Measurements from ENCODE around the gene SERTM2.

- no peak for TF ChIP-seq CTCF (IDR thresholded peaks at IDR 0.05)
- no peak for TF ChIP-seq SREBF2 (IDR thresholded peaks at IDR 0.05)
- TF ChIP-seq, protein P1, sequence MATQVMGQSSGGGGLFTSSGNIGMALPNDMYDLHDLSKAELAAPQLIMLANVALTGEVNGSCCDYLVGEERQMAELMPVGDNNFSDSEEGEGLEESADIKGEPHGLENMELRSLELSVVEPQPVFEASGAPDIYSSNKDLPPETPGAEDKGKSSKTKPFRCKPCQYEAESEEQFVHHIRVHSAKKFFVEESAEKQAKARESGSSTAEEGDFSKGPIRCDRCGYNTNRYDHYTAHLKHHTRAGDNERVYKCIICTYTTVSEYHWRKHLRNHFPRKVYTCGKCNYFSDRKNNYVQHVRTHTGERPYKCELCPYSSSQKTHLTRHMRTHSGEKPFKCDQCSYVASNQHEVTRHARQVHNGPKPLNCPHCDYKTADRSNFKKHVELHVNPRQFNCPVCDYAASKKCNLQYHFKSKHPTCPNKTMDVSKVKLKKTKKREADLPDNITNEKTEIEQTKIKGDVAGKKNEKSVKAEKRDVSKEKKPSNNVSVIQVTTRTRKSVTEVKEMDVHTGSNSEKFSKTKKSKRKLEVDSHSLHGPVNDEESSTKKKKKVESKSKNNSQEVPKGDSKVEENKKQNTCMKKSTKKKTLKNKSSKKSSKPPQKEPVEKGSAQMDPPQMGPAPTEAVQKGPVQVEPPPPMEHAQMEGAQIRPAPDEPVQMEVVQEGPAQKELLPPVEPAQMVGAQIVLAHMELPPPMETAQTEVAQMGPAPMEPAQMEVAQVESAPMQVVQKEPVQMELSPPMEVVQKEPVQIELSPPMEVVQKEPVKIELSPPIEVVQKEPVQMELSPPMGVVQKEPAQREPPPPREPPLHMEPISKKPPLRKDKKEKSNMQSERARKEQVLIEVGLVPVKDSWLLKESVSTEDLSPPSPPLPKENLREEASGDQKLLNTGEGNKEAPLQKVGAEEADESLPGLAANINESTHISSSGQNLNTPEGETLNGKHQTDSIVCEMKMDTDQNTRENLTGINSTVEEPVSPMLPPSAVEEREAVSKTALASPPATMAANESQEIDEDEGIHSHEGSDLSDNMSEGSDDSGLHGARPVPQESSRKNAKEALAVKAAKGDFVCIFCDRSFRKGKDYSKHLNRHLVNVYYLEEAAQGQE (IDR thresholded peaks at IDR 0.05), result no peak
- TF ChIP-seq RFX5 (IDR thresholded peaks at IDR 0.05), result no peak
- TF ChIP-seq, protein P2, sequence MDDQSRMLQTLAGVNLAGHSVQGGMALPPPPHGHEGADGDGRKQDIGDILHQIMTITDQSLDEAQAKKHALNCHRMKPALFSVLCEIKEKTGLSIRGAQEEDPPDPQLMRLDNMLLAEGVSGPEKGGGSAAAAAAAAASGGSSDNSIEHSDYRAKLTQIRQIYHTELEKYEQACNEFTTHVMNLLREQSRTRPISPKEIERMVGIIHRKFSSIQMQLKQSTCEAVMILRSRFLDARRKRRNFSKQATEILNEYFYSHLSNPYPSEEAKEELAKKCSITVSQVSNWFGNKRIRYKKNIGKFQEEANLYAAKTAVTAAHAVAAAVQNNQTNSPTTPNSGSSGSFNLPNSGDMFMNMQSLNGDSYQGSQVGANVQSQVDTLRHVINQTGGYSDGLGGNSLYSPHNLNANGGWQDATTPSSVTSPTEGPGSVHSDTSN (IDR thresholded peaks at IDR 0.05), result no peak
- no peak for TF ChIP-seq KDM1A (IDR thresholded peaks at IDR 0.05; ENCODE audit: low read depth)
- TF ChIP-seq RAD21 (conservative IDR thresholded peaks at IDR 0.05 in 1 of 2, IDR thresholded peaks at IDR 0.05 in 1 of 2), result no peak
- TF ChIP-seq EP300 (IDR thresholded peaks at IDR 0.05), result no peak
- no peak for TF ChIP-seq MYC (IDR thresholded peaks at IDR 0.05; ENCODE audit: borderline replicate concordance, low read length)
- no peak for TF ChIP-seq CBX2 (IDR thresholded peaks at IDR 0.05; ENCODE audit: borderline replicate concordance, low read depth)
- no peak for TF ChIP-seq ELK1 (IDR thresholded peaks at IDR 0.05; ENCODE audit: low read depth, low read length)
- no peak for TF ChIP-seq SMC3 (IDR thresholded peaks at IDR 0.05)
- no peak for TF ChIP-seq TP53 (CRISPR knock-in tag; IDR thresholded peaks at IDR 0.05)
Measured at GRCh38 chrX:111483135-111483534, 28.3 kb upstream of the SERTM2 start.
